ENCODE measurements around the gene NNAT.
"Not testable (repeated sequence)": the region's sequence is repeated elsewhere in the genome, so short reads cannot be mapped to it uniquely, and the experiment has no call there.

The NNAT gene

GRCh38 chr20:37521061-37521771 lies at the start of gene NNAT:
NNAT (plus strand) TSS chr20:37521250; CDS start chr20:37521332, 82 bp downstream.
- no peak for DNase-seq (ENCODE audit: low read depth, low spot score)

GRCh38 chr20:37471741-37472235 lies 49.3 kb upstream of the NNAT start:
- DNase-seq (ENCODE audit: low read depth, low spot score) = no peak

- not testable (repeated sequence) for DNase-seq (ENCODE audit: low read depth, low spot score)
Observed at GRCh38 chr20:37472435-37472834, 48.6 kb upstream of the NNAT start.

- no peak for DNase-seq (ENCODE audit: low read depth, low spot score)
Observed at GRCh38 chr20:37473249-37474000, 47.6 kb upstream of the NNAT start.

GRCh38 chr20:37474386-37474785 lies 46.7 kb upstream of the NNAT start:
- DNase-seq (ENCODE audit: low read depth, low spot score) = no peak

GRCh38 chr20:37475252-37475651 lies 45.8 kb upstream of the NNAT start:
- DNase-seq (ENCODE audit: low read depth, low spot score) = no peak

GRCh38 chr20:37477041-37477440 lies 44.0 kb upstream of the NNAT start:
- DNase-seq (ENCODE audit: low read depth, low spot score) = no peak

GRCh38 chr20:37479266-37479665 lies 41.8 kb upstream of the NNAT start:
- DNase-seq (ENCODE audit: low read depth, low spot score) = no peak

- no peak for DNase-seq (ENCODE audit: low read depth, low spot score)
Observed at GRCh38 chr20:37479925-37480691, 40.9 kb upstream of the NNAT start.

- no peak for DNase-seq (ENCODE audit: low read depth, low spot score)
Observed at GRCh38 chr20:37480919-37481318, 40.1 kb upstream of the NNAT start.

- no peak for DNase-seq (ENCODE audit: low read depth, low spot score)
Observed at GRCh38 chr20:37481610-37482009, 39.4 kb upstream of the NNAT start.

- DNase-seq (ENCODE audit: low read depth, low spot score) = no peak
Observed at GRCh38 chr20:37484331-37484730, 36.7 kb upstream of the NNAT start.

- DNase-seq (ENCODE audit: low read depth, low spot score) = not testable (repeated sequence)
Observed at GRCh38 chr20:37486209-37486608, 34.8 kb upstream of the NNAT start.

- DNase-seq (ENCODE audit: low read depth, low spot score) = no peak
Observed at GRCh38 chr20:37490663-37491350, 30.2 kb upstream of the NNAT start.

GRCh38 chr20:37492096-37492625 lies 28.9 kb upstream of the NNAT start:
- DNase-seq (ENCODE audit: low read depth, low spot score) = no peak

- DNase-seq (ENCODE audit: low read depth, low spot score) = no peak
Observed at GRCh38 chr20:37492945-37493344, 28.1 kb upstream of the NNAT start.

- DNase-seq (ENCODE audit: low read depth, low spot score) = no peak
Observed at GRCh38 chr20:37494301-37494700, 26.7 kb upstream of the NNAT start.

- no peak for DNase-seq (ENCODE audit: low read depth, low spot score)
Observed at GRCh38 chr20:37494796-37495195, 26.3 kb upstream of the NNAT start.

- no peak for DNase-seq (ENCODE audit: low read depth, low spot score)
Observed at GRCh38 chr20:37498066-37498665, 22.9 kb upstream of the NNAT start.

GRCh38 chr20:37500311-37500710 lies 20.7 kb upstream of the NNAT start:
- no peak for DNase-seq (ENCODE audit: low read depth, low spot score)

GRCh38 chr20:37501940-37502339 lies 19.1 kb upstream of the NNAT start:
- DNase-seq (ENCODE audit: low read depth, low spot score) = no peak

Data from activated naive CD8-positive, alpha-beta T cell treated with anti-CD3 and anti-CD28 coated beads, Interleukin-2, amount 50 U/mL, for 16 hours (primary cell).